ENCODE data around the gene FAM120A. TPM values are rescaled to one million over a fixed set of nuclear protein-coding genes. Genes with fewer than 3 reads are reported as not detected.

The FAM120A gene
- total and polyA plus RNA-seq, 7 donors = 59.9 to 106 (median 66.0) TPM

- intact Hi-C loops (cut with DNase I) = no loop called here
- no peaks in the 10 kb centered on the region for H3K36me3 ChIP-seq
- WGBS, 2 donors = 71 to 78% methylated on average over 12 of the region's 12 CpGs
- DNase-seq = no peak
- H3K27ac ChIP-seq = no peak overlapping the region
- no peaks in the 10 kb centered on the region for H3K9me3 ChIP-seq
- H3K4me1 ChIP-seq = peaks cover 0 to 72% (median 48%) of the 10 kb centered on the region in 4 donors
- H3K4me3 ChIP-seq = no peak overlapping the region
- no peaks in the 10 kb centered on the region for H3K27me3 ChIP-seq
- TF ChIP-seq EP300 (IDR thresholded peaks at IDR 0.05) (no peak), POLR2AphosphoS5 (IDR thresholded peaks at IDR 0.05) (no peak), CTCF (IDR thresholded peaks at IDR 0.05) (no peak), POLR2A (IDR thresholded peaks at IDR 0.05) (no peak)
These were observed 137.4 kb downstream of the FAM120A start for GRCh38 chr9:93588641-93589609.

DNA sequence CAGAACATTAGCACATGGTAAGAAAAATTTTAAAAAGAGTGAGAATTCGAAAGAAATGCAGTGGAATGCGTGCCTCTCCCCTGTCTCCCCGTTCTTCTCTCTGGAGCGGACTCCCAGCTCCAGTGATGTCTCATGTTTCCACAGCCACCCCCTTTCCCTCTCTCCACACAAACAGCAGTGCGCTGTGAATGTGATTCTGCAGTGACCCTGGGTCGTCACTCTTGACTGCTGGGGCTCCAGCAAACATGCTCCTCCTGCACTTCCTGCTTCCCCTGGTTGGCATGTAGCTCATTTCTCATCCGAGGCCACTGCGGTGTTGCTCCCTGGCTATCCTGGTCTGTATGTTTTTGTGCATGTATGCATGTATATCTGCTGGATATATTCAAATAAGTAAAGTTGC, 138.2 kb downstream of the FAM120A start:
- Histone ChIP-seq H3K36me3 (no peaks in the 10 kb centered on the region), H3K4me3 (no peak overlapping the region), H3K4me1 (peaks cover 0 to 80% (median 54%) of the 10 kb centered on the region in 4 donors), H3K27me3 (no peaks in the 10 kb centered on the region), H3K9me3 (no peaks in the 10 kb centered on the region), H3K27ac (no peak overlapping the region)
- no peak for DNase-seq
- no peak for TF ChIP-seq EP300 (IDR thresholded peaks at IDR 0.05)
- intact Hi-C loops (cut with DNase I) = no loop called here
- WGBS, 2 donors = 54 to 66% methylated on average over 8 of the region's 8 CpGs

DNA sequence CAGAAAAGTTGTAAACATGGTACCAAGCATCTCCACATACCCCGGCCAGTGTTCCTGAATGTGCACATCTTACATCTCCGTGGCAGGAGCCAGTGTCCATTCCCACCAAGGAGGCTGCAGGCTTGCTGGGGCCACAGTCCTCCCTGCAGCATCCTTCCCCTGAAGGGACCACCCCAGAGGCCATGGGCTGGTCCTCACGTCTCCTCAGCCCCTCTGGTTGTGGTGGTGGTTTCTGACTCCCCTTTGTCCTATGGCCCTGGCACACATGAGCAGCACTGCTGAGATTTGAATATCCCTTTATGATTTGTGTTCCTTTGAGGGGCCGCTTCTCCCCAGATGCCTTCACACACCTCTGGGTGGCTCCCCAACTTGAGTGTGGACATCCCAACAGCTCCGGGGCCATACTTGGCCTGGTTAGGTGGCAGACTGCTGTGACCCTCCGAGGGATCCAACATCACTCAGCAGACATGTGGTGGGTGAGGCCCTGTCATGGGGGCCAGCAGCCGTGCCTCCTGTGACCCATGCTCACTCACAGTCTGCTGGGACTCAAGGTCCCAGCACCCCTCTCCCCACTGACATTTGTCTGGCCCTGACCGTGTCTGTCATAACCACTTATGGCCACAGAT, 139.2 kb downstream of the FAM120A start:
- H3K36me3 ChIP-seq = no peaks in the 10 kb centered on the region
- no peak overlapping the region for H3K27ac ChIP-seq
- no peak for DNase-seq
- peaks cover 0 to 84% (median 54%) of the 10 kb centered on the region in 4 donors for H3K4me1 ChIP-seq
- no peaks in the 10 kb centered on the region for H3K27me3 ChIP-seq
- no peaks in the 10 kb centered on the region for H3K9me3 ChIP-seq
- intact Hi-C loops (cut with DNase I) = no loop called here
- WGBS, 2 donors = 80 to 87% methylated on average over 8 of the region's 8 CpGs
- TF ChIP-seq POLR2A (IDR thresholded peaks at IDR 0.05) (no peak), CTCF (IDR thresholded peaks at IDR 0.05) (no peak), POLR2AphosphoS5 (IDR thresholded peaks at IDR 0.05) (no peak), EP300 (IDR thresholded peaks at IDR 0.05) (no peak)
- no peak overlapping the region for H3K4me3 ChIP-seq

DNA sequence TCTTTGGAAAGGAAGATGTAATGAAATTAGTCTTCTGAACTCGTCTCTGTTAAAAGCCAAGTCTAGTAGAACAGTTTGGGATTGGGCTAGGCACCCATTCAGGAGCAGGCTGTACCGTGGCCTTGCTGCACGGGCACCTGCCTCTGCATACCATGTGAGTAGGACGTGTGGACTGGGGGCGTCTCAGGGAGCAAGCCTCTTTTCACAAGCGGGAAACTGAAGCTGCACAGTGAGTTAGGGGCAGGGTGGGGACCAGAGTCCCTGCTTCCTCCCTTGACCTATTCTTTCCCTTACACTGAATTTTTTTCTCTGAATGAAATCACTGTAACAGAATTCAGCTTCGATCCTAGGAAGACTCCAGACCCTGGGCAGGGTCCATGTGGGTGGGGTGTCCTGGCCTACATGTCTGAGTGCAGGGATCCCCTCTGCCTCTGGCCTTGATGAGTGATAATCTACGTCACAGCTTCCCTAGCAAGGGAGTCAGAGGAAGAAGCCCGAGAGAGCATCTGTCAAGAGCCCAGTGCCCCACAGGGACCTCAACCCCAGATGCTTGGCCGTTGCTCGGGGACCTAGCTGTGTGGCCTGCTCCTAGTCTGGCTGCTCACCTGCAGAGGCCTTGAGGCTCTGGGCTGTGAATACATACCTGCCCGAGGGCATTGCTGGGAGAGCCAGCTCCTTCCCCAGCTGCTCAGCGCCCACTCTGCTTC, 140.0 kb downstream of the FAM120A start:
- 84 to 89% methylated on average over 13 of the region's 13 CpGs for WGBS, 2 donors
- H3K4me1 ChIP-seq = peaks cover 0 to 77% (median 51%) of the 10 kb centered on the region in 4 donors
- no peaks in the 10 kb centered on the region for H3K27me3 ChIP-seq
- no peaks in the 10 kb centered on the region for H3K9me3 ChIP-seq
- H3K4me3 ChIP-seq = no peak overlapping the region
- no peak for TF ChIP-seq POLR2AphosphoS5 (IDR thresholded peaks at IDR 0.05)
- no peak for TF ChIP-seq POLR2A (IDR thresholded peaks at IDR 0.05)
- TF ChIP-seq EP300 (IDR thresholded peaks at IDR 0.05) = no peak
- TF ChIP-seq CTCF (IDR thresholded peaks at IDR 0.05) = no peak
- H3K36me3 ChIP-seq = no peaks in the 10 kb centered on the region
- H3K27ac ChIP-seq = no peak overlapping the region
- intact Hi-C loops (cut with DNase I) = no loop called here
- no peak for DNase-seq

Data from sigmoid colon (tissue), 7 donors.